K562 (cell line): ENCODE results near the gene ASB7. TPM values are rescaled to one million over a fixed set of nuclear protein-coding genes. Genes with fewer than 3 reads are reported as not detected.

Experiments
- ATAC-seq: fragments of 200-7000 bp; cut with Tn5 transposase; 3 replicates; pipeline ENCODE4 v1.9.1; 2020; ENCODE audit warnings: moderate library complexity
- BruUV-seq: library from RNA; stranded (reverse); fragments of 400-500 nt; replicated peaks from 2 replicates; lab custom pipeline; 2021; lab: Mats Ljungman, UMichigan
- CTCF ChIA-PET: fragments of 300-600 bp; formaldehyde crosslinking; extraction: SDS; loops from one replicate; lab custom pipeline; 2021; ENCODE audit warnings: low intra/inter-chr PET ratio; lab: Yijun Ruan, JAX
- POLR2A ChIA-PET: fragments of 300-600, 350-650 bp; sonication (Branson Sonifier 250); formaldehyde crosslinking; extraction: SDS; loops from one replicate; lab custom pipeline; 2021; ENCODE audit warnings: antibody characterized with exemption, inconsistent platforms; lab: Yijun Ruan, JAX
- DNase-seq, 4 experiments: peaks; one replicate each; pipeline versions ENCODE4 v3.0.0 to v3.0.0-alpha.2; 2011 to 2018; ENCODE audit warnings: low spot score in 3 of 4, mixed read lengths in 3 of 4; ENCODE audit errors: extremely low read depth in 1 of 4
- FAIRE-seq: peaks from 2 replicates; lab custom pipeline; 2011; peaks lifted over from hg19 to GRCh38; lab: Jason Lieb, UNC
- H2AFZ ChIP-seq: 2 replicates; pipeline ENCODE4 v1.6.0; 2011; ENCODE audit warnings: low read depth, low read length, control low read depth, inconsistent platforms
- H3K27ac ChIP-seq: fragments of 200-600 bp; 3 replicates; pipeline ENCODE4 v1.8.0; 2011; ENCODE audit warnings: low read depth, mild to moderate bottlenecking, control low read depth, inconsistent platforms, low read length, moderate library complexity, mixed read lengths; ENCODE audit errors: extremely low read depth
- H3K27me3 ChIP-seq, 2 experiments: fragments of 300-600 bp in 1 of 2; 2 replicates in 1 of 2; 3 replicates in 1 of 2; pipeline versions ENCODE4 v1.6.0 to v1.8.0; 2011; ENCODE audit warnings: inconsistent platforms in 2 of 2, low read length in 2 of 2, mild to moderate bottlenecking in 1 of 2, mixed read lengths in 1 of 2, moderate library complexity in 1 of 2; ENCODE audit not compliant: control insufficient read depth in 2 of 2, insufficient read depth in 2 of 2
- H3K36me3 ChIP-seq: fragments of 300-600 bp; 3 replicates; pipeline ENCODE4 v1.8.0; 2011; ENCODE audit warnings: mild to moderate bottlenecking, low read length, inconsistent platforms; ENCODE audit not compliant: control insufficient read depth, insufficient read depth
- H3K4me1 ChIP-seq, 2 experiments: fragments of 200-600 bp in 1 of 2; replicated peaks in 1 of 2; 2 replicates in 1 of 2; 3 replicates in 1 of 2; pipeline versions ENCODE4 v1.5.1 to v1.8.0; 2011; ENCODE audit warnings: inconsistent platforms in 2 of 2, low read length in 2 of 2, mild to moderate bottlenecking in 1 of 2, mixed read lengths in 1 of 2, moderate library complexity in 1 of 2; ENCODE audit not compliant: control insufficient read depth in 2 of 2, insufficient read depth in 2 of 2
- H3K4me2 ChIP-seq: 2 replicates; pipeline ENCODE4 v1.6.1; 2011; ENCODE audit warnings: low read length, control low read depth, inconsistent platforms, mixed read lengths; ENCODE audit not compliant: insufficient read depth
- H3K4me3 ChIP-seq: fragments of 200-600 bp; sonication (generic), shearing (Covaris generic); 2 replicates; pipeline ENCODE4 v1.5.1; 2016; ENCODE audit warnings: control low read depth, inconsistent platforms
- H3K79me2 ChIP-seq: fragments of 200-600 bp; 3 replicates; pipeline ENCODE4 v1.8.0; 2011; ENCODE audit warnings: low read length, inconsistent platforms; ENCODE audit not compliant: control insufficient read depth, insufficient read depth
- H3K9ac ChIP-seq, 2 experiments: 2 replicates each; pipeline versions ENCODE4 v1.6.0 to v1.6.1; 2011; ENCODE audit warnings: low read depth in 2 of 2, low read length in 2 of 2, control low read depth in 1 of 2, inconsistent platforms in 1 of 2, mild to moderate bottlenecking in 1 of 2, mixed read lengths in 1 of 2; ENCODE audit not compliant: insufficient read depth in 1 of 2
- H3K9me1 ChIP-seq: one replicate; pipeline ENCODE4 v1.6.0; 2011; ENCODE audit warnings: inconsistent platforms, mild to moderate bottlenecking, low read length, moderate library complexity; ENCODE audit not compliant: control insufficient read depth, insufficient read depth
- H3K9me3 ChIP-seq: replicated peaks from 2 replicates; pipeline ENCODE4 v1.5.1; 2011; ENCODE audit warnings: low read depth, low read length, inconsistent platforms; ENCODE audit not compliant: control insufficient read depth, insufficient read depth
- H4K20me1 ChIP-seq: replicated peaks from 2 replicates; pipeline ENCODE4 v1.6.1; 2011; ENCODE audit warnings: low read length, inconsistent platforms, mixed read lengths; ENCODE audit not compliant: control insufficient read depth, insufficient read depth
- ATF1 ChIP-seq, 2 experiments: fragments of 450-650 bp in 1 of 2; IDR thresholded peaks; 2 replicates each; pipeline ENCODE4 v1.6.1; 2016; ENCODE audit warnings: missing compliant biosample characterization in 1 of 2, missing genetic modification characterization in 1 of 2
- HOXB6 ChIP-seq: fragments of 250-450 bp; sonication (Bioruptor Pico); IDR thresholded peaks from 2 replicates; pipeline ENCODE4 v1.5.1; 2022; ENCODE audit warnings: mild to moderate bottlenecking, borderline replicate concordance
- MBD2 ChIP-seq: sonication (generic); IDR thresholded peaks from 2 replicates; pipeline ENCODE4 v1.6.1; 2016; ENCODE audit warnings: low read depth, borderline replicate concordance
- PHF20 ChIP-seq: fragments of 450-650 bp; IDR thresholded peaks from 2 replicates; pipeline ENCODE4 v1.6.1; 2018; ENCODE audit not compliant: partially characterized antibody
- RAD21 ChIP-seq, 2 experiments: fragments of 250-450 bp in 1 of 2; fragments of 450-650 bp in 1 of 2; sonication (Bioruptor Pico) in 1 of 2; formaldehyde crosslinking in 1 of 2; IDR thresholded peaks in 1 of 2; conservative IDR thresholded peaks in 1 of 2; 2 replicates each; pipeline versions ENCODE4 v1.4.0 to v1.8.0; 2020 to 2022; ENCODE audit warnings: mild to moderate bottlenecking in 2 of 2, moderate library complexity in 1 of 2
- SMARCE1 ChIP-seq: fragments of 450-650 bp; IDR thresholded peaks from 2 replicates; pipeline ENCODE4 v1.7.1; 2016; ENCODE audit warnings: mild to moderate bottlenecking
- U2AF2 ChIP-seq: fragments of 200-400 bp; formaldehyde crosslinking; optimal IDR thresholded peaks from 2 replicates; pipeline ENCODE3; 2017; ENCODE audit warnings: low read depth, mild to moderate bottlenecking, low read length
- ZFP1 ChIP-seq: fragments of 450-650 bp; formaldehyde crosslinking; IDR thresholded peaks from 2 replicates; pipeline ENCODE4 v1.4.0; 2020; ENCODE audit warnings: mild to moderate bottlenecking, mixed read lengths
- ZNF589 ChIP-seq: fragments of 200-800 bp; sonication (Bioruptor generic); IDR thresholded peaks from 2 replicates; pipeline ENCODE4 v1.6.1; 2016; ENCODE audit warnings: low read depth, missing genetic modification characterization, missing compliant biosample characterization
- WGBS: fragments of 100-300 bp; shearing (Covaris generic); methylation state at CpG from one replicate; pipeline ENCODE4 v1.1.6; 2016; ENCODE audit warnings: low coverage, mixed read lengths; ENCODE audit not compliant: insufficient coverage; ENCODE audit errors: missing lambda C conversion rate; 5-methylcytosine and 5-hydroxymethylcytosine counted together
- in situ Hi-C: fragments of 300-500 bp; cut with MboI; formaldehyde crosslinking; loops from 4 replicates; pipeline ENCODE4 v1.15.0; 2018; ENCODE audit warnings: inconsistent platforms, mixed read lengths
- intact Hi-C: fragments of 100-400 bp; cut with micrococcal nuclease; formaldehyde crosslinking; loops from 2 replicates; pipeline ENCODE4 v1.14.2; 2022
- polyA plus RNA-seq, 8 experiments: library from polyadenylated mRNA; depleted of rRNA in 4 of 8; stranded (reverse) in 5 of 8; unstranded in 3 of 8; fragments of >200 nt; fragmentation: Nextera tagmentation in 2 of 8; fragmentation: Illumina TruSeq in 1 of 8; extraction: Ambion mirVana in 2 of 8; extraction: Trizol in 1 of 8; gene quantifications; 2 replicates each; pipeline versions ENCODE4 v1.2.1 to v1.2.3, GENCODE V29; 2011 to 2014; ENCODE audit warnings: inconsistent platforms in 1 of 8, missing spikeins in 1 of 8
- total RNA-seq, 7 experiments: library from RNA; depleted of rRNA in 6 of 7; stranded (reverse); fragments of >200 nt in 6 of 7; fragmentation: Illumina TruSeq in 2 of 7; extraction: Trizol in 2 of 7; gene quantifications; 2 replicates each; pipeline versions ENCODE4 v1.2.1 to v1.2.3, GENCODE V29; 2011 to 2021; ENCODE audit warnings: low replicate concordance in 1 of 7
- TF ChIP-seq, protein P1 (sequence below): sonication (generic); formaldehyde crosslinking; IDR thresholded peaks from 2 replicates; pipeline ENCODE4 v1.8.0; 2022; ENCODE audit warnings: mild to moderate bottlenecking, missing genetic modification reagents
- TF ChIP-seq, protein P2 (sequence below), 3 experiments: IDR thresholded peaks in 2 of 3; conservative IDR thresholded peaks in 1 of 3; 2 replicates each; pipeline ENCODE4 v1.5.1; 2011 to 2012; ENCODE audit warnings: low read length in 3 of 3, mild to moderate bottlenecking in 3 of 3, control low read depth in 2 of 3, improper control_type of control experiment in 1 of 3, inconsistent platforms in 1 of 3, low read depth in 1 of 3, mixed read lengths in 1 of 3, moderate library complexity in 1 of 3; ENCODE audit not compliant: insufficient read depth in 2 of 3

The ASB7 gene
- total and polyA plus RNA-seq, 9 of the 15 experiments (the other 6 are each of a cell fraction or from before 2014, with no cell fraction given), result 1.8 to 10.1 (median 6.8) TPM

DNA sequence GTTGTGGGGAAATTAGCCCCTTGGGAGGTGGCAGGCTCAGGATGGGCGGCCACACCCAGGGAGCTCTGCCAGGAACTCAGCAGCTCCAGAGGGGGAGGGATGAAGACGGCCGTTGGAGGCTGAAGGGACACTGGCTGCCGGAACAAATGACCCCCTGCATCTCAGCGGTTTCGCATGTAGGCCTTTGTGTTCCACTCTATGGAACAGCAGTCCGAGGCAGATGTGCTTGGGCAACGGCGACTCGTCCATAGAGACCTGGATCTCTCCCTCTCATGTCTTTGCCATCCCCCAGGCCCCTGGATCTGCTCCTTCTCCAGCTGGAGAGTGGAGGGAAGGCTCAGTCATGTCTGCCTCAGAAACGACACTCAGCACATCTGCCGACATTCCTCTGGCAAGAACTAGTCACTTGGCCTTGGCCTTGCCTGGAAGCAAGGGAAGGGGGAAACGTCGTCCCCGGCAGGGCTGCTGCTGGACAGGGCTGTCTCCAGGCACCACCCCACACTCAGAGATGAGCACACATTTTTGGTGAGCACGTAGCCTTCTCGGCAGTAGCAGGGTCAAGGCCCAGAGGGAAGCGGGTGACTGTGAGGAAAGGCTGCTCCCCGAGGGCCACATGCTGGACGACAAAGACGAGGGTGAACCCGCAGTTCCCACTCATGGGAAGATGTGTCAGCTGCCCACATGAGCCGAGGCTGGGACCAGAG, 83.8 kb downstream of the ASB7 start:
- H3K27me3 ChIP-seq, result peaks cover 7 to 61% of the 10 kb centered on the region in 2 experiments
- H2AFZ ChIP-seq, result no peak overlapping the region
- no peak for TF ChIP-seq HOXB6
- TF ChIP-seq SMARCE1, result no peak
- H3K36me3 ChIP-seq, result no peaks in the 10 kb centered on the region
- intact Hi-C loops (no loop called here), in situ Hi-C loops (no loop called here)
- no peaks in the 10 kb centered on the region for H4K20me1 ChIP-seq
- H3K9me1 ChIP-seq, result peaks cover 3% of the 10 kb centered on the region
- no TSS peak for BruUV-seq
- DNase-seq (no peak), FAIRE-seq (no peak), ATAC-seq (no peak)
- no peak overlapping the region for H3K9ac ChIP-seq
- no peak overlapping the region for H3K4me2 ChIP-seq
- no peak overlapping the region for H3K4me3 ChIP-seq
- ChIA-PET POLR2A (interaction anchor here (0.7 kb wide), 1 partner anchor 20 kb away, joined by 3 read pairs; no protein-coding TSS in a partner anchor), CTCF (no interaction called here)
- 1% methylated on average over 22 of the region's 23 CpGs for WGBS
- H3K4me1 ChIP-seq, result no peaks in the 10 kb centered on the region
- no peak overlapping the region for H3K27ac ChIP-seq
- H3K9me3 ChIP-seq, result no peaks in the 10 kb centered on the region
- no peaks in the 10 kb centered on the region for H3K79me2 ChIP-seq

DNA sequence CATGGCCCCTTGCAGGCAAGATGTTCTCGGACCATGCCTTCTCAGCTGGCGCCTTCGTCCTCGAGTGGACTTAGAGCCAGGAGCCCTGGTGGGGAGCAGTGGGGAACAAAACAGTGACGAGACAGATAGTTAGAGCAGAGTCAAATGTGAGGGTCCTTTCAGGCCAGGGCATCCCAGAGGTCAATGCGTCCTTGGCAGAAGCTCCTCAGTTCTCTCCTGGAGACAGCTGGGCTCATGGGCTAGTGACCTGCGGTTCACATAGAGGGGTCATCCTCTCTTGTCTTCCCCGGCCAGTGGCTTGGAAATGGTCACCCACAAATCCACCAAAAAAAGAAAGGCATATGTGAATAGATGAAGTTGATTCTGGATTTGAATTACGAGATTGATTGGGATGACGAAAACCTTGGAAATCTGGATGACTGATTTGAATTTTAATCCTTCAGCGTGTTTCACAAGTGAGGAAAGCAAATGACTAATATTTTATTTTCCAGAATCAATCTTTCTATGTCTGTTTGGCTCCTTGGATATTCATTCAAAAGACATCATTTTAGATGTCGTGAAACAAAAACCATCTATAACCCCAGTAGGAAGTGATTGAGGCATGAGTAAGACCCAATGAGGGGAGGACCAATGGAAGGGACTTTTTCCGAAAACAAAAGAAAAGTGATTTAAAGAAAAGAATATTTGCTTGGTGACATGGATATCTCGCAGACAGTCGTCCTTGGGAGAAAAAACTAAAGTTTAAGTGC, 84.5 kb downstream of the ASB7 start:
- H2AFZ ChIP-seq, result no peak overlapping the region
- H3K9me3 ChIP-seq, result no peaks in the 10 kb centered on the region
- H3K36me3 ChIP-seq, result no peaks in the 10 kb centered on the region
- H3K27ac ChIP-seq, result no peak overlapping the region
- no peak overlapping the region for H3K9ac ChIP-seq
- ChIA-PET POLR2A (interaction anchor here (0.6 kb wide), 1 partner anchor 34 kb away, joined by 4 read pairs; no protein-coding TSS in a partner anchor), CTCF (no interaction called here)
- no peak for DNase-seq
- no peaks in the 10 kb centered on the region for H3K79me2 ChIP-seq
- peaks cover 7 to 61% of the 10 kb centered on the region in 2 experiments for H3K27me3 ChIP-seq
- H3K4me1 ChIP-seq, result no peaks in the 10 kb centered on the region
- no peak overlapping the region for H3K4me2 ChIP-seq
- under 1% methylated on average over 12 of the region's 15 CpGs for WGBS
- H3K9me1 ChIP-seq, result peaks cover 3% of the 10 kb centered on the region
- BruUV-seq, result no TSS peak
- in situ Hi-C loops (no loop called here), intact Hi-C loops (no loop called here)
- H4K20me1 ChIP-seq, result no peaks in the 10 kb centered on the region
- FAIRE-seq, result no peak
- ATAC-seq, result no peak
- no peak overlapping the region for H3K4me3 ChIP-seq
- TF ChIP-seq ZNF589 (no peak), ZFP1 (CRISPR knock-in tag) (no peak), PHF20 (no peak), U2AF2 (no peak), RAD21 (CRISPR knock-in tag; conservative IDR thresholded peaks at IDR 0.05 in 1 of 2, IDR thresholded peaks at IDR 0.05 in 1 of 2) (no peak), MBD2 (no peak), ATF1 (CRISPR knock-in tag; IDR thresholded peaks at IDR 0.05) (no peak), ATF1 (tag; IDR thresholded peaks at IDR 0.05) (no peak)
- TF ChIP-seq, protein P1, sequence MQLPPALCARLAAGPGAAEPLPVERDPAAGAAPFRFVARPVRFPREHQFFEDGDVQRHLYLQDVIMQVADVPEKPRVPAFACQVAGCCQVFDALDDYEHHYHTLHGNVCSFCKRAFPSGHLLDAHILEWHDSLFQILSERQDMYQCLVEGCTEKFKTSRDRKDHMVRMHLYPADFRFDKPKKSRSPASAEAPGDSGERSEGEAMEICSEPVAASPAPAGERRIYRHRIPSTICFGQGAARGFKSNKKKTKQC (CRISPR knock-in tag), result no peak
- TF ChIP-seq, protein P2, sequence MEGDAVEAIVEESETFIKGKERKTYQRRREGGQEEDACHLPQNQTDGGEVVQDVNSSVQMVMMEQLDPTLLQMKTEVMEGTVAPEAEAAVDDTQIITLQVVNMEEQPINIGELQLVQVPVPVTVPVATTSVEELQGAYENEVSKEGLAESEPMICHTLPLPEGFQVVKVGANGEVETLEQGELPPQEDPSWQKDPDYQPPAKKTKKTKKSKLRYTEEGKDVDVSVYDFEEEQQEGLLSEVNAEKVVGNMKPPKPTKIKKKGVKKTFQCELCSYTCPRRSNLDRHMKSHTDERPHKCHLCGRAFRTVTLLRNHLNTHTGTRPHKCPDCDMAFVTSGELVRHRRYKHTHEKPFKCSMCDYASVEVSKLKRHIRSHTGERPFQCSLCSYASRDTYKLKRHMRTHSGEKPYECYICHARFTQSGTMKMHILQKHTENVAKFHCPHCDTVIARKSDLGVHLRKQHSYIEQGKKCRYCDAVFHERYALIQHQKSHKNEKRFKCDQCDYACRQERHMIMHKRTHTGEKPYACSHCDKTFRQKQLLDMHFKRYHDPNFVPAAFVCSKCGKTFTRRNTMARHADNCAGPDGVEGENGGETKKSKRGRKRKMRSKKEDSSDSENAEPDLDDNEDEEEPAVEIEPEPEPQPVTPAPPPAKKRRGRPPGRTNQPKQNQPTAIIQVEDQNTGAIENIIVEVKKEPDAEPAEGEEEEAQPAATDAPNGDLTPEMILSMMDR (IDR thresholded peaks at IDR 0.05 in 2 of 3, conservative IDR thresholded peaks at IDR 0.05 in 1 of 3; ENCODE audit: insufficient read depth in 2 of 3, low read depth in 1 of 3, low read length in 3 of 3), result no peak
